ENCODE data around the gene IFT74. TPM values are rescaled to one million over a fixed set of nuclear protein-coding genes. Genes with fewer than 3 reads are reported as not detected.

Gene IFT74
- total and polyA plus RNA-seq, 9 of the 15 experiments (the other 6 are each of a cell fraction or from before 2014, with no cell fraction given): 6.1 to 13.2 (median 9.3) TPM

GRCh38 chr9:27108981-27109541 is 152.8 kb downstream of the IFT74 start, which contains the start of gene TEK:
TSS of gene TEK (plus strand) at chr9:27109225. CDS start at chr9:27109591, 366 bp downstream.
- intact Hi-C loops (cut with micrococcal nuclease): no loop called here
- no peaks in the 10 kb centered on the region for H3K9me1 ChIP-seq (ENCODE audit: control insufficient read depth, insufficient read depth, low read length)
- FAIRE-seq (no peak), ATAC-seq (no peak), DNase-seq (ENCODE audit: extremely low read depth in 1 of 4, low spot score in 3 of 4) (no peak)
- no peaks in the 10 kb centered on the region for H4K20me1 ChIP-seq (replicated peaks; ENCODE audit: control insufficient read depth, insufficient read depth, low read length)
- no peaks in the 10 kb centered on the region for H3K4me1 ChIP-seq (replicated peaks in 1 of 2; ENCODE audit: control insufficient read depth in 2 of 2, insufficient read depth in 2 of 2, low read length in 2 of 2)
- no peak for TF ChIP-seq ZNF134 (CRISPR knock-in tag; conservative IDR thresholded peaks at IDR 0.05)
- no peak for TF ChIP-seq ZNF354B (CRISPR knock-in tag; IDR thresholded peaks at IDR 0.05)
- TF ChIP-seq GTF2A2 (tag; IDR thresholded peaks at IDR 0.05): no peak
- no peak for TF ChIP-seq L3MBTL2 (IDR thresholded peaks at IDR 0.05)
- TF ChIP-seq HDAC1 (IDR thresholded peaks at IDR 0.05): no peak
- TF ChIP-seq RAD21 (CRISPR knock-in tag; conservative IDR thresholded peaks at IDR 0.05 in 1 of 2, IDR thresholded peaks at IDR 0.05 in 1 of 2): no peak
- no peak within 1 kb of the TSS for H3K4me2 ChIP-seq (ENCODE audit: insufficient read depth, low read length)
- no peaks in the 10 kb centered on the region for H3K9me3 ChIP-seq (replicated peaks; ENCODE audit: control insufficient read depth, insufficient read depth, low read depth, low read length)
- H3K4me3 ChIP-seq: no peak within 1 kb of the TSS
- no peaks in the 10 kb centered on the region for H3K79me2 ChIP-seq (ENCODE audit: control insufficient read depth, insufficient read depth, low read length)
- no peak within 1 kb of the TSS for H2AFZ ChIP-seq (ENCODE audit: low read depth, low read length)
- 2% methylated on average over 6 of the region's 9 CpGs for WGBS (ENCODE audit: insufficient coverage, low coverage, missing lambda C conversion rate)
- in situ Hi-C loops (cut with MboI): no loop called here
- H3K27ac ChIP-seq (ENCODE audit: extremely low read depth, low read depth, low read length): no peak within 1 kb of the TSS
- CTCF ChIA-PET (ENCODE audit: low intra/inter-chr PET ratio): no interaction called here
- BruUV-seq (replicated peaks): no TSS peak
- no peaks in the 10 kb centered on the region for H3K36me3 ChIP-seq (ENCODE audit: control insufficient read depth, insufficient read depth, low read length)
- H3K27me3 ChIP-seq (ENCODE audit: control insufficient read depth in 2 of 2, insufficient read depth in 2 of 2, low read length in 2 of 2): no peaks in the 10 kb centered on the region
- POLR2A ChIA-PET: no interaction called here
- H3K9ac ChIP-seq (ENCODE audit: insufficient read depth in 1 of 2, low read depth in 2 of 2, low read length in 2 of 2): no peak within 1 kb of the TSS

DNA sequence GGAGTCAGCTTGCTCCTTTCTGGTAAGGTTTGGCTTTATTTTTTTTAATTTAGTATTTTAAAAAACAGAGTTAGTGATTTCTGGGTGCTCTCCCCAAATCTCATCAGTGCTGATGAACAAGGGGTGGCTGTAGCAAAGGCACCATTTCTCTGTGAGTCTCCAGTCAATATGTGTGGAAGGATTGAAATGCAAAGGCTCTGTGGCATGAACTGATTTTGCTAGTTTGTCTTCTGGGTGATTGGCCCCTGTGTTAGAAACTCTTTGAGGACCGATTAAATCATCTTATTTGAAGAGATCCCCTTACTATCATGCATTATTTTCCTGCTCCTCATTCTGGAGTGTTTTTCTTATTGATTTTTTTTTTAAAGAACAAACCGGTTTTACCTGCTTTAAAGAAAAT is 153.4 kb downstream of the IFT74 start:
- H3K9ac ChIP-seq (ENCODE audit: insufficient read depth in 1 of 2, low read depth in 2 of 2, low read length in 2 of 2): no peak overlapping the region
- in situ Hi-C loops (cut with MboI): no loop called here
- no TSS peak for BruUV-seq (replicated peaks)
- TF ChIP-seq ATF4 (CRISPR knock-in tag; IDR thresholded peaks at IDR 0.05) (no peak), CEBPZ (IDR thresholded peaks at IDR 0.05; ENCODE audit: borderline replicate concordance, low read depth, low read length) (no peak), POLR2AphosphoS2 (IDR thresholded peaks at IDR 0.05; ENCODE audit: low read length) (no peak)
- TF ChIP-seq, protein P1, sequence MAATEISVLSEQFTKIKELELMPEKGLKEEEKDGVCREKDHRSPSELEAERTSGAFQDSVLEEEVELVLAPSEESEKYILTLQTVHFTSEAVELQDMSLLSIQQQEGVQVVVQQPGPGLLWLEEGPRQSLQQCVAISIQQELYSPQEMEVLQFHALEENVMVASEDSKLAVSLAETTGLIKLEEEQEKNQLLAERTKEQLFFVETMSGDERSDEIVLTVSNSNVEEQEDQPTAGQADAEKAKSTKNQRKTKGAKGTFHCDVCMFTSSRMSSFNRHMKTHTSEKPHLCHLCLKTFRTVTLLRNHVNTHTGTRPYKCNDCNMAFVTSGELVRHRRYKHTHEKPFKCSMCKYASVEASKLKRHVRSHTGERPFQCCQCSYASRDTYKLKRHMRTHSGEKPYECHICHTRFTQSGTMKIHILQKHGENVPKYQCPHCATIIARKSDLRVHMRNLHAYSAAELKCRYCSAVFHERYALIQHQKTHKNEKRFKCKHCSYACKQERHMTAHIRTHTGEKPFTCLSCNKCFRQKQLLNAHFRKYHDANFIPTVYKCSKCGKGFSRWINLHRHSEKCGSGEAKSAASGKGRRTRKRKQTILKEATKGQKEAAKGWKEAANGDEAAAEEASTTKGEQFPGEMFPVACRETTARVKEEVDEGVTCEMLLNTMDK (IDR thresholded peaks at IDR 0.05; ENCODE audit: borderline replicate concordance, insufficient read depth, low read depth, low read length, poor library complexity, severe bottlenecking): no peak

More for the DNA sequence above, 153.4 kb downstream of the IFT74 start:
- Histone ChIP-seq H3K36me3 (ENCODE audit: control insufficient read depth, insufficient read depth, low read length) (no peaks in the 10 kb centered on the region), H3K9me3 (replicated peaks; ENCODE audit: control insufficient read depth, insufficient read depth, low read depth, low read length) (no peaks in the 10 kb centered on the region), H3K79me2 (ENCODE audit: control insufficient read depth, insufficient read depth, low read length) (no peaks in the 10 kb centered on the region), H4K20me1 (replicated peaks; ENCODE audit: control insufficient read depth, insufficient read depth, low read length) (no peaks in the 10 kb centered on the region), H3K9me1 (ENCODE audit: control insufficient read depth, insufficient read depth, low read length) (no peaks in the 10 kb centered on the region), H3K4me1 (replicated peaks in 1 of 2; ENCODE audit: control insufficient read depth in 2 of 2, insufficient read depth in 2 of 2, low read length in 2 of 2) (no peaks in the 10 kb centered on the region), H3K27ac (ENCODE audit: extremely low read depth, low read depth, low read length) (no peak overlapping the region), H3K4me3 (no peak overlapping the region), H3K27me3 (ENCODE audit: control insufficient read depth in 2 of 2, insufficient read depth in 2 of 2, low read length in 2 of 2) (no peaks in the 10 kb centered on the region), H2AFZ (ENCODE audit: low read depth, low read length) (no peak overlapping the region), H3K4me2 (ENCODE audit: insufficient read depth, low read length) (no peak overlapping the region)
- intact Hi-C loops (cut with micrococcal nuclease): no loop called here
- WGBS (ENCODE audit: insufficient coverage, low coverage, missing lambda C conversion rate): 0% methylated on average over 2 of the region's 2 CpGs
- DNase-seq (ENCODE audit: extremely low read depth in 1 of 4, low spot score in 3 of 4) (no peak), FAIRE-seq (no peak), ATAC-seq (no peak)
- POLR2A ChIA-PET: no interaction called here
- CTCF ChIA-PET (ENCODE audit: low intra/inter-chr PET ratio): no interaction called here
